PC-9 (cell line): ENCODE data around the gene SGK1. TPM values are rescaled to one million over a fixed set of nuclear protein-coding genes. Genes with fewer than 3 reads are reported as not detected.
"Not testable (repeated sequence)": the region's sequence is repeated elsewhere in the genome, so short reads cannot be mapped to it uniquely, and the experiment has no call there.

Experiments
- BruUV-seq: library from RNA; stranded (reverse); fragments of 400-500 nt; replicated peaks from 2 replicates; lab custom pipeline; 2021; lab: Mats Ljungman, UMichigan
- CTCF ChIA-PET: fragments of 300-600 bp; sonication (Branson Sonifier 250); formaldehyde crosslinking; loops from one replicate; lab custom pipeline; 2022; ENCODE audit warnings: antibody characterized with exemption; lab: Charles Lee
- POLR2A ChIA-PET: fragments of 300-600 bp; sonication (Branson Sonifier 250); formaldehyde crosslinking; loops from one replicate; lab custom pipeline; 2022; ENCODE audit warnings: antibody characterized with exemption; ENCODE audit not compliant: unreplicated experiment; lab: Charles Lee
- DNase-seq, 2 experiments: peaks; one replicate each; pipeline versions ENCODE4 v3.0.0 to v3.0.0-alpha.2; 2015 to 2022; ENCODE audit warnings: mixed read lengths in 1 of 2
- H2AFZ ChIP-seq: fragments of 200-600 bp; sonication (generic); 2 replicates; pipeline ENCODE4 v1.8.1; 2017; ENCODE audit warnings: antibody characterized with exemption
- H3F3A ChIP-seq: fragments of 200-600 bp; sonication (generic); 2 replicates; pipeline ENCODE4 v1.8.1; 2017; ENCODE audit warnings: antibody characterized with exemption, mild to moderate bottlenecking, low read depth; ENCODE audit not compliant: insufficient read depth
- H3K27ac ChIP-seq: fragments of 200-600 bp; sonication (generic); 2 replicates; pipeline ENCODE4 v1.6.1; 2016; ENCODE audit warnings: mixed run types
- H3K27me3 ChIP-seq: fragments of 200-600 bp; sonication (generic); 2 replicates; pipeline ENCODE4 v1.6.1; 2016; ENCODE audit warnings: low read depth, mixed run types; ENCODE audit not compliant: insufficient read depth
- H3K36me3 ChIP-seq: fragments of 200-600 bp; sonication (generic); 2 replicates; pipeline ENCODE4 v1.6.1; 2016; ENCODE audit warnings: low read depth, mixed run types
- H3K4me1 ChIP-seq: fragments of 200-600 bp; sonication (generic); replicated peaks from 2 replicates; pipeline ENCODE4 v1.6.1; 2016; ENCODE audit warnings: mixed run types; ENCODE audit not compliant: insufficient read depth
- H3K4me2 ChIP-seq: fragments of 200-600 bp; sonication (generic); 2 replicates; pipeline ENCODE4 v1.6.1; 2017; ENCODE audit warnings: mixed run types
- H3K4me3 ChIP-seq: fragments of 200-600 bp; sonication (generic); 2 replicates; pipeline ENCODE4 v1.6.1; 2016; ENCODE audit warnings: mixed run types
- H3K79me2 ChIP-seq: fragments of 200-600 bp; sonication (generic); 2 replicates; pipeline ENCODE4 v1.6.1; 2017; ENCODE audit warnings: low read depth, mixed run types
- H3K9me2 ChIP-seq: fragments of 200-600 bp; sonication (generic); 2 replicates; pipeline ENCODE4 v1.8.1; 2017; ENCODE audit warnings: mild to moderate bottlenecking; ENCODE audit not compliant: insufficient read depth
- H3K9me3 ChIP-seq: fragments of 200-600 bp; sonication (generic); 2 replicates; pipeline ENCODE4 v1.8.1; 2016; ENCODE audit warnings: low read depth; ENCODE audit not compliant: insufficient read depth
- H4K20me1 ChIP-seq: fragments of 200-600 bp; sonication (generic); 2 replicates; pipeline ENCODE4 v1.8.1; 2017; ENCODE audit not compliant: insufficient read depth
- EZH2 ChIP-seq: fragments of 200-600 bp; sonication (generic); IDR thresholded peaks from 2 replicates; pipeline ENCODE4 v1.8.0; 2017; ENCODE audit warnings: antibody characterized with exemption, low read depth
- intact Hi-C: fragments of 100-400 bp; cut with micrococcal nuclease; formaldehyde crosslinking; loops from one replicate; pipeline ENCODE4 v1.10.0; 2022; ENCODE audit not compliant: unreplicated experiment
- total RNA-seq: library from RNA; stranded (reverse); gene quantifications from 2 replicates; pipeline ENCODE4 v1.2.3, GENCODE V29; 2021
- TF ChIP-seq, protein P1 (sequence below): fragments of 200-600 bp; sonication (generic); conservative IDR thresholded peaks from 2 replicates; pipeline ENCODE4 v1.6.1; 2017; ENCODE audit warnings: mixed run types, antibody characterized with exemption, mild to moderate bottlenecking, moderate library complexity

Gene SGK1
- total RNA-seq, 1 experiment from 2014 or later: 11.3 TPM

- Histone ChIP-seq H3K27me3 (no peaks in the 10 kb centered on the region), H3K9me2 (no peaks in the 10 kb centered on the region), H2AFZ (no peak overlapping the region), H3K27ac (no peak overlapping the region), H3K4me3 (no peak overlapping the region), H3K9me3 (no peaks in the 10 kb centered on the region), H4K20me1 (no peaks in the 10 kb centered on the region), H3K79me2 (no peaks in the 10 kb centered on the region), H3K36me3 (no peaks in the 10 kb centered on the region), H3K4me1 (peaks cover 10% of the 10 kb centered on the region), H3K4me2 (no peak overlapping the region), H3F3A (peaks cover 4% of the 10 kb centered on the region; the same call in 1 of the 2 replicates)
- intact Hi-C loops: no loop called here
- no peak for DNase-seq
- BruUV-seq: no TSS peak
- TF ChIP-seq EZH2: no peak
- TF ChIP-seq, protein P1, sequence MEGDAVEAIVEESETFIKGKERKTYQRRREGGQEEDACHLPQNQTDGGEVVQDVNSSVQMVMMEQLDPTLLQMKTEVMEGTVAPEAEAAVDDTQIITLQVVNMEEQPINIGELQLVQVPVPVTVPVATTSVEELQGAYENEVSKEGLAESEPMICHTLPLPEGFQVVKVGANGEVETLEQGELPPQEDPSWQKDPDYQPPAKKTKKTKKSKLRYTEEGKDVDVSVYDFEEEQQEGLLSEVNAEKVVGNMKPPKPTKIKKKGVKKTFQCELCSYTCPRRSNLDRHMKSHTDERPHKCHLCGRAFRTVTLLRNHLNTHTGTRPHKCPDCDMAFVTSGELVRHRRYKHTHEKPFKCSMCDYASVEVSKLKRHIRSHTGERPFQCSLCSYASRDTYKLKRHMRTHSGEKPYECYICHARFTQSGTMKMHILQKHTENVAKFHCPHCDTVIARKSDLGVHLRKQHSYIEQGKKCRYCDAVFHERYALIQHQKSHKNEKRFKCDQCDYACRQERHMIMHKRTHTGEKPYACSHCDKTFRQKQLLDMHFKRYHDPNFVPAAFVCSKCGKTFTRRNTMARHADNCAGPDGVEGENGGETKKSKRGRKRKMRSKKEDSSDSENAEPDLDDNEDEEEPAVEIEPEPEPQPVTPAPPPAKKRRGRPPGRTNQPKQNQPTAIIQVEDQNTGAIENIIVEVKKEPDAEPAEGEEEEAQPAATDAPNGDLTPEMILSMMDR: no peak
- ChIA-PET CTCF (no interaction called here), POLR2A (no interaction called here)
Observed at GRCh38 chr6:134282816-134283215, 35.1 kb downstream of the SGK1 start.

GRCh38 chr6:134281388-134281787 is 36.5 kb downstream of the SGK1 start:
- Histone ChIP-seq H3K9me3 (no peaks in the 10 kb centered on the region), H3K79me2 (no peaks in the 10 kb centered on the region), H3F3A (no peaks in the 10 kb centered on the region), H3K27ac (no peak overlapping the region), H3K27me3 (no peaks in the 10 kb centered on the region), H3K9me2 (no peaks in the 10 kb centered on the region), H4K20me1 (no peaks in the 10 kb centered on the region), H3K4me1 (no peaks in the 10 kb centered on the region), H2AFZ (no peak overlapping the region), H3K4me3 (no peak overlapping the region), H3K4me2 (no peak overlapping the region), H3K36me3 (no peaks in the 10 kb centered on the region)
- DNase-seq: no peak
- ChIA-PET POLR2A (no interaction called here), CTCF (no interaction called here)
- TF ChIP-seq, protein P1: no peak
- TF ChIP-seq EZH2: no peak
- BruUV-seq: no TSS peak
- intact Hi-C loops: no loop called here

DNA sequence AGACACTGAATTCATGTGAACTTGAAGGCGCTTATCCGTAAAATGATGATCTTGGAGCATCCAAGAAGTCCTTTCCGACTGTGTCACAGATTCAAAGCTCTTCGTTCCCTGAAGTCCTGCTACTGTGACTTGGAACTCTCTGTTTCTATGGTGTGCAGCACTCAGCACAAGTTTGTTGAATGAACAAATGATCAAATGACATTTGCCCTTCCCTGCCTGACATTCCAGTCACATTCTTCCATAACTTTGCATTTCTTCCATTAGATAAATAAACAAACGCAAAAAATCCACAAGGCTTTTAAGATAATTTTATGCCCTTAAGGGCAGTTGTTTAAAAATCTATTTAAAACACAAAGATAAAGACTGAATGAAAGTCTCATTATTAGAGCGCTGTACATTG is 39.9 kb downstream of the SGK1 start:
- Histone ChIP-seq H4K20me1 (no peaks in the 10 kb centered on the region), H2AFZ (no peak overlapping the region), H3K27ac (no peak overlapping the region), H3K4me1 (no peaks in the 10 kb centered on the region), H3K9me2 (no peaks in the 10 kb centered on the region), H3K36me3 (no peaks in the 10 kb centered on the region), H3K9me3 (no peaks in the 10 kb centered on the region), H3K27me3 (no peaks in the 10 kb centered on the region), H3K4me2 (no peak overlapping the region), H3F3A (no peaks in the 10 kb centered on the region), H3K79me2 (no peaks in the 10 kb centered on the region), H3K4me3 (no peak overlapping the region)
- no TSS peak for BruUV-seq
- ChIA-PET POLR2A (interaction anchor here (0.6 kb wide), 1 partner anchor 62 kb away, joined by 4 read pairs; no protein-coding TSS in a partner anchor), CTCF (no interaction called here)
- intact Hi-C loops: no loop called here
- TF ChIP-seq, protein P1: no peak
- TF ChIP-seq EZH2: no peak
- DNase-seq: no peak

DNA sequence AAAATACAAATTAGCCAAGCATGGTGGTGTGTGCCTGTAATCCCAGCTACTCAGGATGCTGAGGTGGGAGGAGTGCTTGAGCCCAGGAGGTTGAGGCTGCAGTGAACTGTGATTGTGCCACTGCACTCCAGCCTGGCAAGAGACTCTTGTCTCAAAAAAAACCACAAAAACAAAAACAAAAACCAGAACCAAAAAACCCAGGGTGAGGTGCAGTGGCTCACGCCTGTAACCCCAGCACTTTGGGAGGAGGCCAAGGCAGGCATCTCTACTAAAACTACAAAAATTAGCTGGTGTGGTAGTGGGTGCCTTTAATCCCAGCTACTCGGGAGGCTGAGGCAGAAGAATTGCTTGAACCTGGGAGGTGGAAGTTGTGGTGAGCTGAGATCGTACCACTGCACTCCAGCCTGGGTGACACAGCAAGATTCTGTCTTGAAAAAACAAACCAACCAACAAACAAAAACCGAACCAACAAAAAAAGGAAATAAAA is 41.0 kb downstream of the SGK1 start:
- H3K9me2 ChIP-seq, H4K20me1 ChIP-seq, BruUV-seq, H3K9me3 ChIP-seq, CTCF ChIA-PET, H3K27me3 ChIP-seq, H3K4me1 ChIP-seq, H3F3A ChIP-seq, DNase-seq, POLR2A ChIA-PET, H3K4me2 ChIP-seq, H3K36me3 ChIP-seq, H3K79me2 ChIP-seq, H2AFZ ChIP-seq, intact Hi-C loops, H3K4me3 ChIP-seq, H3K27ac ChIP-seq: not testable (repeated sequence)
